Osteocyte (in vitro differentiated cells): ENCODE measurements around the gene BARHL2. TPM values are rescaled to one million over a fixed set of nuclear protein-coding genes. Genes with fewer than 3 reads are reported as not detected.
A peak's percentile ranks its signal among the peaks of the same experiment; 100 is the strongest.

Experiments used
- DNase-seq: peaks from one replicate; pipeline ENCODE4 v3.0.0; 2021; ENCODE audit warnings: mixed read lengths; ENCODE audit not compliant: unreplicated experiment; ENCODE audit errors: extremely low spot score
- H3K27ac Mint-ChIP-seq: one replicate; pipeline ENCODE4 v1.8.0; 2021; ENCODE audit warnings: mild to moderate bottlenecking, mixed read lengths; ENCODE audit not compliant: unreplicated experiment
- H3K27me3 Mint-ChIP-seq: one replicate; pipeline ENCODE4 v1.8.0; 2021; ENCODE audit warnings: mixed read lengths; ENCODE audit not compliant: unreplicated experiment
- H3K36me3 Mint-ChIP-seq: one replicate; pipeline ENCODE4 v1.8.0; 2021; ENCODE audit warnings: mixed read lengths; ENCODE audit not compliant: unreplicated experiment
- H3K4me1 Mint-ChIP-seq: one replicate; pipeline ENCODE4 v1.8.0; 2021; ENCODE audit warnings: mixed read lengths; ENCODE audit not compliant: unreplicated experiment
- H3K4me3 Mint-ChIP-seq: one replicate; pipeline ENCODE4 v1.8.0; 2021; ENCODE audit warnings: mild to moderate bottlenecking, moderate library complexity, mixed read lengths; ENCODE audit not compliant: unreplicated experiment
- H3K9me3 Mint-ChIP-seq: one replicate; pipeline ENCODE4 v1.8.0; 2021; ENCODE audit warnings: mixed read lengths; ENCODE audit not compliant: unreplicated experiment
- CTCF ChIP-seq: fragments of 200-600 bp; sonication (generic); IDR thresholded peaks from 2 replicates; pipeline ENCODE4 v1.5.0; 2021; ENCODE audit warnings: antibody characterized with exemption, mild to moderate bottlenecking, moderate library complexity
- total RNA-seq: library from RNA; stranded (reverse); gene quantifications from 2 replicates; pipeline ENCODE4 v1.2.1, GENCODE V29; 2021

BARHL2 gene
- total RNA-seq, 1 donor from 2014 or later: not detected

- no peak for TF ChIP-seq CTCF
- no peak for DNase-seq
- no peak overlapping the region for H3K27ac Mint-ChIP-seq
- peaks cover 2% of the 10 kb centered on the region for H3K36me3 Mint-ChIP-seq
- H3K9me3 Mint-ChIP-seq: no peaks in the 10 kb centered on the region
- peaks cover 91% of the 10 kb centered on the region for H3K27me3 Mint-ChIP-seq
- no peak overlapping the region for H3K4me3 Mint-ChIP-seq
- peaks cover 53% of the 10 kb centered on the region for H3K4me1 Mint-ChIP-seq
Observed at GRCh38 chr1:90727917-90728501, 10.9 kb upstream of the BARHL2 start.

- Mint-ChIP-seq H3K27ac (no peak overlapping the region), H3K4me3 (no peak overlapping the region), H3K9me3 (no peaks in the 10 kb centered on the region), H3K36me3 (peaks cover 2% of the 10 kb centered on the region), H3K27me3 (peaks cover 91% of the 10 kb centered on the region), H3K4me1 (peaks cover 53% of the 10 kb centered on the region)
- no peak for TF ChIP-seq CTCF
- no peak for DNase-seq
Observed at GRCh38 chr1:90726986-90727480, 9.9 kb upstream of the BARHL2 start.

GRCh38 chr1:90726425-90726985, 9.4 kb upstream of the BARHL2 start:
- H3K4me3 Mint-ChIP-seq: peak overlapping the region; percentile 60
- H3K36me3 Mint-ChIP-seq: peaks cover 2% of the 10 kb centered on the region
- H3K4me1 Mint-ChIP-seq: peaks cover 53% of the 10 kb centered on the region
- no peak for TF ChIP-seq CTCF
- no peak for DNase-seq
- peaks cover 92% of the 10 kb centered on the region for H3K27me3 Mint-ChIP-seq
- no peaks in the 10 kb centered on the region for H3K9me3 Mint-ChIP-seq
- H3K27ac Mint-ChIP-seq: no peak overlapping the region

- peaks cover 2% of the 10 kb centered on the region for H3K36me3 Mint-ChIP-seq
- H3K9me3 Mint-ChIP-seq: peaks cover 6% of the 10 kb centered on the region
- H3K27me3 Mint-ChIP-seq: peaks cover 92% of the 10 kb centered on the region
- DNase-seq: no peak
- peaks cover 52% of the 10 kb centered on the region for H3K4me1 Mint-ChIP-seq
- H3K4me3 Mint-ChIP-seq: peak overlapping the region; percentile 60
- H3K27ac Mint-ChIP-seq: no peak overlapping the region
- TF ChIP-seq CTCF: no peak
Observed at GRCh38 chr1:90725657-90726424, 8.7 kb upstream of the BARHL2 start.
